ENCODE measurements around the gene RAB31. TPM values are rescaled to one million over a fixed set of nuclear protein-coding genes. Genes with fewer than 3 reads are reported as not detected.

The RAB31 gene
- total and polyA plus RNA-seq, 4 experiments from 2014 or later: 0.07 to 1.8 (median 1.4) TPM

- H3K4me3 ChIP-seq (ENCODE audit: low read length in 2 of 2): no peak overlapping the region
- no peak for DNase-seq
- ChIA-PET POLR2A (ENCODE audit: partially characterized antibody) (no interaction called here), CTCF (ENCODE audit: partially characterized antibody) (no interaction called here)
- H3K27me3 ChIP-seq (ENCODE audit: insufficient read depth, low read length): no peaks in the 10 kb centered on the region
- H3K27ac ChIP-seq (ENCODE audit: low read depth, low read length): no peak overlapping the region
- Mint-ChIP-seq H3K4me3 (no peak overlapping the region), H3K27ac (no peak overlapping the region), H3K36me3 (no peaks in the 10 kb centered on the region), H3K9me3 (no peaks in the 10 kb centered on the region), H3K27me3 (peaks cover 18 to 21% of the 10 kb centered on the region in 2 donors), H3K4me1 (no peaks in the 10 kb centered on the region)
- intact Hi-C loops (cut with micrococcal nuclease): no loop called here
- no peaks in the 10 kb centered on the region for H3K9me3 ChIP-seq (ENCODE audit: control insufficient read depth in 1 of 2, low read length in 2 of 2)
- H3K4me1 ChIP-seq (ENCODE audit: insufficient read depth, low read length): no peaks in the 10 kb centered on the region
- H3K36me3 ChIP-seq (ENCODE audit: insufficient read depth, low read length): no peaks in the 10 kb centered on the region
Observed at GRCh38 chr18:9746958-9747357, 38.9 kb downstream of the RAB31 start.

- no peaks in the 10 kb centered on the region for H3K9me3 Mint-ChIP-seq
- H3K27me3 Mint-ChIP-seq: peaks cover 4 to 5% of the 10 kb centered on the region in 2 donors
- no peaks in the 10 kb centered on the region for H3K9me3 ChIP-seq (ENCODE audit: control insufficient read depth in 1 of 2, low read length in 2 of 2)
- intact Hi-C loops (cut with micrococcal nuclease): no loop called here
- no peak for DNase-seq
- no peak overlapping the region for H3K27ac ChIP-seq (ENCODE audit: low read depth, low read length)
- ChIA-PET CTCF (ENCODE audit: partially characterized antibody) (interaction anchor here (1.2 kb wide), 1 partner anchor 18 kb away, joined by 3 read pairs; no protein-coding TSS in a partner anchor), POLR2A (ENCODE audit: partially characterized antibody) (no interaction called here)
- no peaks in the 10 kb centered on the region for H3K27me3 ChIP-seq (ENCODE audit: insufficient read depth, low read length)
- H3K36me3 ChIP-seq (ENCODE audit: insufficient read depth, low read length): no peaks in the 10 kb centered on the region
- no peak overlapping the region for H3K4me3 ChIP-seq (ENCODE audit: low read length in 2 of 2)
- H3K4me3 Mint-ChIP-seq: no peak overlapping the region
- no peaks in the 10 kb centered on the region for H3K36me3 Mint-ChIP-seq
- no peak overlapping the region for H3K27ac Mint-ChIP-seq
- H3K4me1 ChIP-seq (ENCODE audit: insufficient read depth, low read length): no peaks in the 10 kb centered on the region
- no peaks in the 10 kb centered on the region for H3K4me1 Mint-ChIP-seq
Observed at GRCh38 chr18:9749611-9750010, 41.5 kb downstream of the RAB31 start.

GRCh38 chr18:9750112-9750511 is 42.0 kb downstream of the RAB31 start:
- ChIA-PET CTCF (ENCODE audit: partially characterized antibody) (interaction anchor here (1.2 kb wide), 1 partner anchor 18 kb away, joined by 3 read pairs; no protein-coding TSS in a partner anchor), POLR2A (ENCODE audit: partially characterized antibody) (no interaction called here)
- no peak overlapping the region for H3K4me3 Mint-ChIP-seq
- no peaks in the 10 kb centered on the region for H3K9me3 Mint-ChIP-seq
- intact Hi-C loops (cut with micrococcal nuclease): no loop called here
- Histone ChIP-seq H3K4me3 (ENCODE audit: low read length in 2 of 2) (no peak overlapping the region), H3K27me3 (ENCODE audit: insufficient read depth, low read length) (no peaks in the 10 kb centered on the region), H3K4me1 (ENCODE audit: insufficient read depth, low read length) (no peaks in the 10 kb centered on the region), H3K9me3 (ENCODE audit: control insufficient read depth in 1 of 2, low read length in 2 of 2) (no peaks in the 10 kb centered on the region), H3K36me3 (ENCODE audit: insufficient read depth, low read length) (no peaks in the 10 kb centered on the region), H3K27ac (ENCODE audit: low read depth, low read length) (no peak overlapping the region)
- H3K4me1 Mint-ChIP-seq: no peaks in the 10 kb centered on the region
- peaks cover 3% of the 10 kb centered on the region in 2 donors for H3K27me3 Mint-ChIP-seq
- no peak overlapping the region for H3K27ac Mint-ChIP-seq
- no peak for DNase-seq
- no peaks in the 10 kb centered on the region for H3K36me3 Mint-ChIP-seq

- no peaks in the 10 kb centered on the region for H3K36me3 ChIP-seq (ENCODE audit: insufficient read depth, low read length)
- Mint-ChIP-seq H3K27me3 (peaks cover 0 to 3% of the 10 kb centered on the region in 2 donors), H3K36me3 (no peaks in the 10 kb centered on the region), H3K4me3 (no peak overlapping the region), H3K27ac (no peak overlapping the region), H3K9me3 (no peaks in the 10 kb centered on the region), H3K4me1 (no peaks in the 10 kb centered on the region)
- H3K27ac ChIP-seq (ENCODE audit: low read depth, low read length): no peak overlapping the region
- intact Hi-C loops (cut with micrococcal nuclease): no loop called here
- no peaks in the 10 kb centered on the region for H3K9me3 ChIP-seq (ENCODE audit: control insufficient read depth in 1 of 2, low read length in 2 of 2)
- no peak overlapping the region for H3K4me3 ChIP-seq (ENCODE audit: low read length in 2 of 2)
- H3K4me1 ChIP-seq (ENCODE audit: insufficient read depth, low read length): no peaks in the 10 kb centered on the region
- CTCF ChIA-PET (ENCODE audit: partially characterized antibody): no interaction called here
- no peak for DNase-seq
- POLR2A ChIA-PET (ENCODE audit: partially characterized antibody): no interaction called here
- no peaks in the 10 kb centered on the region for H3K27me3 ChIP-seq (ENCODE audit: insufficient read depth, low read length)
Observed at GRCh38 chr18:9750606-9751304, 42.7 kb downstream of the RAB31 start.

- Mint-ChIP-seq H3K9me3 (no peaks in the 10 kb centered on the region), H3K27ac (no peak overlapping the region), H3K27me3 (peaks cover 0 to 3% of the 10 kb centered on the region in 2 donors), H3K36me3 (no peaks in the 10 kb centered on the region), H3K4me1 (no peaks in the 10 kb centered on the region), H3K4me3 (no peak overlapping the region)
- ChIA-PET POLR2A (ENCODE audit: partially characterized antibody) (no interaction called here), CTCF (ENCODE audit: partially characterized antibody) (interaction anchor here (1.1 kb wide), 1 partner anchor 9 kb away, joined by 3 read pairs; no protein-coding TSS in a partner anchor)
- Histone ChIP-seq H3K4me1 (ENCODE audit: insufficient read depth, low read length) (no peaks in the 10 kb centered on the region), H3K27ac (ENCODE audit: low read depth, low read length) (no peak overlapping the region), H3K4me3 (ENCODE audit: low read length in 2 of 2) (no peak overlapping the region), H3K27me3 (ENCODE audit: insufficient read depth, low read length) (no peaks in the 10 kb centered on the region), H3K9me3 (ENCODE audit: control insufficient read depth in 1 of 2, low read length in 2 of 2) (no peaks in the 10 kb centered on the region), H3K36me3 (ENCODE audit: insufficient read depth, low read length) (no peaks in the 10 kb centered on the region)
- intact Hi-C loops (cut with micrococcal nuclease): no loop called here
- DNase-seq: no peak
Observed at GRCh38 chr18:9751371-9752031, 43.4 kb downstream of the RAB31 start.

- CTCF ChIA-PET (ENCODE audit: partially characterized antibody): no interaction called here
- H3K27me3 ChIP-seq (ENCODE audit: insufficient read depth, low read length): no peaks in the 10 kb centered on the region
- no peaks in the 10 kb centered on the region for H3K9me3 ChIP-seq (ENCODE audit: control insufficient read depth in 1 of 2, low read length in 2 of 2)
- Mint-ChIP-seq H3K4me1 (no peaks in the 10 kb centered on the region), H3K27ac (no peak overlapping the region), H3K4me3 (no peak overlapping the region), H3K36me3 (no peaks in the 10 kb centered on the region), H3K27me3 (peaks cover 3% of the 10 kb centered on the region in 2 donors), H3K9me3 (no peaks in the 10 kb centered on the region)
- DNase-seq: no peak
- no peak overlapping the region for H3K4me3 ChIP-seq (ENCODE audit: low read length in 2 of 2)
- H3K4me1 ChIP-seq (ENCODE audit: insufficient read depth, low read length): no peaks in the 10 kb centered on the region
- H3K36me3 ChIP-seq (ENCODE audit: insufficient read depth, low read length): no peaks in the 10 kb centered on the region
- intact Hi-C loops (cut with micrococcal nuclease): no loop called here
- H3K27ac ChIP-seq (ENCODE audit: low read depth, low read length): no peak overlapping the region
- POLR2A ChIA-PET (ENCODE audit: partially characterized antibody): no interaction called here
Observed at GRCh38 chr18:9753846-9754245, 45.7 kb downstream of the RAB31 start.

GRCh38 chr18:9755110-9755509 is 47.0 kb downstream of the RAB31 start:
- H3K27ac Mint-ChIP-seq: no peak overlapping the region
- H3K4me3 Mint-ChIP-seq: no peak overlapping the region
- H3K27me3 Mint-ChIP-seq: peaks cover 4 to 7% of the 10 kb centered on the region in 2 donors
- ChIA-PET CTCF (ENCODE audit: partially characterized antibody) (no interaction called here), POLR2A (ENCODE audit: partially characterized antibody) (no interaction called here)
- no peak overlapping the region for H3K4me3 ChIP-seq (ENCODE audit: low read length in 2 of 2)
- H3K36me3 Mint-ChIP-seq: no peaks in the 10 kb centered on the region
- DNase-seq: no peak
- no peaks in the 10 kb centered on the region for H3K9me3 Mint-ChIP-seq
- H3K9me3 ChIP-seq (ENCODE audit: control insufficient read depth in 1 of 2, low read length in 2 of 2): no peaks in the 10 kb centered on the region
- no peak overlapping the region for H3K27ac ChIP-seq (ENCODE audit: low read depth, low read length)
- no peaks in the 10 kb centered on the region for H3K4me1 ChIP-seq (ENCODE audit: insufficient read depth, low read length)
- intact Hi-C loops (cut with micrococcal nuclease): no loop called here
- H3K4me1 Mint-ChIP-seq: no peaks in the 10 kb centered on the region
- H3K36me3 ChIP-seq (ENCODE audit: insufficient read depth, low read length): no peaks in the 10 kb centered on the region
- H3K27me3 ChIP-seq (ENCODE audit: insufficient read depth, low read length): no peaks in the 10 kb centered on the region

Measured in CD4-positive, alpha-beta memory T cell (primary cell).